DMS153 treated with DMSO at 0.1 percent for 48 hours (cell line): Measurements from ENCODE around the gene TUBA1A.
"Not testable (repeated sequence)": the region's sequence is repeated elsewhere in the genome, so short reads cannot be mapped to it uniquely, and the experiment has no call there.

Experiments
- DNase-seq: peaks from one replicate; lab custom pipeline; 2025; ENCODE audit not compliant: unreplicated experiment; lab: John Stamatoyannopoulos, UW

The TUBA1A gene

DNA sequence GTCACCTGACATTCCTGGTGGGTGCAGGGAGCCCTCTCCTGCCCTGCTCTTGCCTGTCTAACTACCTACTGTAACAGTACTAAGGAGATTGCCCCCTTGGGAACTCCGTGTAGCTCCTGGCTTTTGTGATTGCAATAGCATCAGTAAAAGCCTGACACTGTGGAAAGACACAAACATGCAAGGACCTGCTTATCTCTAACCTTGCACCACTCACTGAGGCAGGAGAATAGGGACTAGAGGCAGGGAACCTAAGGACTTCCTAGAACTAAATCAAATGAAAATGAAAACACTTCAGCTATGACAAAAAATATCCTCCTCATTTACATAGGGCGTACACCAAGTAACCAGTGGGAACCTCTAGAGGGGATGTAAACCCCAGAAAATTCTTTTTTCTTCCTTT is 28.5 kb downstream of the TUBA1A start:
- no peak for DNase-seq

DNA sequence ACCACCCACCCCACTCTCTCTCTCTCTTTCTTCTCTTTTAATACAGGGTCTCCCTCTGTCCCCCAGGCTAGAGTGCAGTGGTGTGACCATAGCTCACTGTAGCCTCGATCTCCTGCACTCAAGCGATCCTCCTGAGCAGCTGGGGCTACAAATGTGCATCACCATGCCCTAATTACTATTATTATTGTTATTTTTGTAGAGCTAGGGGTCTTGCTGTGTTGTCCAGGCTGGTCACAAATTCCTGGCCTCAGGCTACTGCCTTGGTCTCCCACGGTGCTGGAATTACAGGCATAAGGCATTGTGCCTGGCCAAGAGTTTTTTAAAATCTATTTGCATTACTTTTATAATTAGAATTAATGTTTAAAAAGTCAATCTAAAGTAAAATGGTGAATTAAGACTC is 34.7 kb downstream of the TUBA1A start:
- no peak for DNase-seq

DNA sequence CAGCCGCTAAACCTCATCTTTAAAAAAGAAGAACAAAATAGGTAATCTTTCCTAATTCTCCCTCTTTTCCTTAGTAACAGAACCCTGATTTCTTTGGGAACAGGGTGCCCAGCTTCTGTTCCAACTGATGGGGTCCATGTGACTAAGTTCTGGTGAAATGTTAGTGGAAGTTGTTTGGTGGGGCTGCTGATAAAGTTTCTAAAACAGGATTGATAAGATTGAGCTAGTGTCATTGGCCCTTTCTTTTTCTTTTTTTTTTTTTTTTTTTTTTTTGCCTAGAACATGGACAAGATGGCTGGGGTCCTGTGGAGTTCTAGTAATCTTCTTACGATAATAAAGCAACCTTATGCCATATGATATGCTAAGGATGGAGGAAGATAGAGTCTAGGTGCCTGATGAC is 41.5 kb downstream of the TUBA1A start:
- no peak for DNase-seq

DNA sequence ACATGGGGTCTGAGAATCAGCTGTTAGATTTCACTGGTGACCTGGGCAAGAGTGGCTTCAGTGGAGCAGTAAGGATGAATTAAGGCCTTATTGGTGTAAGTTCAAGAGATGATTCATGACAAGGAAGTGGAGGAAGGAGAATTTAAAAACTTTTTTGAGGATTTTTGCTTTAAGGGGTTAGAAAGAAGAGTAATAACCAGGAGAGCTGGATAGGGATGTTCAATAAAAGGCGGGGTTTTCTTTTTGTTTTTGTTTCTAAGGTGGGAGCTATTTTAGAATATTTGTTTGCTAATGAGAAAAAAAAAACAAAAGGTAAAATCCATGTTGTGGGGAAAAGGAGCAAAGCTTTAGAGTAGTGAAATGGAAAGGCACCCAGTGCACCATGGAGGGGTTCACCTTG is 42.5 kb downstream of the TUBA1A start:
- no peak for DNase-seq

DNA sequence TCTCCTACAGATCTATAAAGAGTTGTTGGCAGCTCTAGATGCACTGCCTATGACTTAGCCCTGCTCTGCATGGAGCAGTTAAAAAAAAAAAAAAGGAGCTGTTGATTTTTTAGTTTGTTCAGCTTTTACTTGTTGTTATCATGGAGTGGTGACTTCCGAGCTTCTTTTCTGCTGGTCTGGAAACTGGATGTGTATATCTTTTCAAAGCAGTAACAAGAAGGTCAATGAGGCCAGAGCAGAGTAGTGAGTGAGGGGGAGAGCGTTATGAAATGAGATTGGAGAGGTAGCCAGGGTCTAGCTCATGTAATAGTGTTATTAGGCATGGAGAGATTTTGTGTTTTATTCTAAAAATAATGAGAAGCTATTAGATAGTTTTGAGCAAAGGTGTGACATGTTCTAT is 44.5 kb downstream of the TUBA1A start:
- no peak for DNase-seq

GRCh38 chr12:49138999-49139398 is 49.9 kb downstream of the TUBA1A start:
- no peak for DNase-seq

DNA sequence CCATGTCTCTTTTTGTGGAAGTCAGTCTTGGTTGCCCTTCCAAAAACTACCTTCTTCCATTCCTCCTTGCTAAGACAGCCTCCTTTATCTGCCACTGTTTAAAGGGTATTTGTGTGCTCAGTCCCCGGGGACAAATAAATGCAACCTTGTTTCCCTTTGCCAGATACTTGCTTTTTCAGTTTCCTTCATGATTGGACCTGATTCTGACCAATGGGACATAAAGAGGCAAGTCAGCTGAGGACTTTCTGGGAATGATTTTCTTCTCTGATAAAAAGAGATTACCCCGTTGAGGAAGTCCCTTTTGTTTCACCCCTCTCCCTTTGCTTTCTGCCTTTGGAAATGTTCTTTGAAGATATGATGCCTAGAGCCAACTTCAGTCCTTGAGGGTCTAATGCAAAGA is 50.3 kb downstream of the TUBA1A start:
- DNase-seq, result no peak

GRCh38 chr12:49137476-49137875 is 51.4 kb downstream of the TUBA1A start:
- DNase-seq, result no peak

GRCh38 chr12:49136997-49137396 is 51.9 kb downstream of the TUBA1A start:
- DNase-seq, result not testable (repeated sequence)
